IgD-negative memory B cell (primary cell): ENCODE data around the gene GRIN1. TPM values are rescaled to one million over a fixed set of nuclear protein-coding genes. Genes with fewer than 3 reads are reported as not detected.
"Not testable (repeated sequence)": the region's sequence is repeated elsewhere in the genome, so short reads cannot be mapped to it uniquely, and the experiment has no call there.

ENCODE experiments used
- H3K27ac Mint-ChIP-seq, 3 donors: one replicate each; pipeline ENCODE4 v1.8.0; 2020 to 2022; ENCODE audit warnings: mild to moderate bottlenecking in 3 of 3, mixed read lengths in 3 of 3, moderate library complexity in 1 of 3
- H3K27me3 Mint-ChIP-seq: one replicate; pipeline ENCODE4 v1.8.0; 2021; ENCODE audit warnings: mixed read lengths
- H3K36me3 Mint-ChIP-seq: one replicate; pipeline ENCODE4 v1.8.0; 2020; ENCODE audit warnings: mild to moderate bottlenecking, mixed read lengths
- H3K4me1 Mint-ChIP-seq, 3 donors: one replicate each; pipeline ENCODE4 v1.8.0; 2020 to 2022; ENCODE audit warnings: mixed read lengths in 3 of 3, mild to moderate bottlenecking in 1 of 3
- H3K4me3 Mint-ChIP-seq, 4 donors: one replicate each; pipeline ENCODE4 v1.8.0; 2020 to 2022; ENCODE audit warnings: mild to moderate bottlenecking in 4 of 4, mixed read lengths in 4 of 4, moderate library complexity in 3 of 4
- H3K9me3 Mint-ChIP-seq, 3 donors: one replicate each; pipeline ENCODE4 v1.8.0; 2020 to 2021; ENCODE audit warnings: mixed read lengths in 3 of 3, mild to moderate bottlenecking in 1 of 3
- polyA plus RNA-seq: library from polyadenylated mRNA; unstranded; fragments of 300-500 nt; fragmentation: Illumina TruSeq; gene quantifications from one replicate; pipeline ENCODE4 v1.2.3, GENCODE V29; 2021

GRIN1 gene
- polyA plus RNA-seq, 1 donor from 2014 or later, result not detected

GRCh38 chr9:137130176-137130755, 8.7 kb upstream of the GRIN1 start:
- H3K36me3 Mint-ChIP-seq, result peaks cover 3% of the 10 kb centered on the region
- H3K9me3 Mint-ChIP-seq, result no peaks in the 10 kb centered on the region
- H3K27ac Mint-ChIP-seq, result peak overlapping the region in 2 of 3 donors; percentile 31 to 45
- peak overlapping the region; percentile 62 to 91 (median 77) for H3K4me3 Mint-ChIP-seq
- peaks cover 14% of the 10 kb centered on the region for H3K27me3 Mint-ChIP-seq
- H3K4me1 Mint-ChIP-seq, result peaks cover 22 to 25% (median 24%) of the 10 kb centered on the region in 3 donors

GRCh38 chr9:137134191-137134590, 4.8 kb upstream of the GRIN1 start:
- H3K4me3 Mint-ChIP-seq, result no peak overlapping the region
- no peaks in the 10 kb centered on the region for H3K36me3 Mint-ChIP-seq
- H3K27me3 Mint-ChIP-seq, result peaks cover 28% of the 10 kb centered on the region
- H3K27ac Mint-ChIP-seq, result peak overlapping the region in 1 of 3 donors; percentile 42
- H3K9me3 Mint-ChIP-seq, result no peaks in the 10 kb centered on the region
- peaks cover 0 to 4% (median 0%) of the 10 kb centered on the region in 3 donors for H3K4me1 Mint-ChIP-seq

GRCh38 chr9:137135154-137135553, 3.8 kb upstream of the GRIN1 start:
- H3K36me3 Mint-ChIP-seq, H3K4me1 Mint-ChIP-seq, H3K27ac Mint-ChIP-seq, H3K4me3 Mint-ChIP-seq, H3K9me3 Mint-ChIP-seq: not testable (repeated sequence)
- H3K27me3 Mint-ChIP-seq, result peaks cover 29% of the 10 kb centered on the region

GRCh38 chr9:137136261-137136880, 2.6 kb upstream of the GRIN1 start:
- H3K9me3 Mint-ChIP-seq, result peaks cover 0 to 2% (median 2%) of the 10 kb centered on the region in 3 donors
- no peak overlapping the region for H3K27ac Mint-ChIP-seq
- no peaks in the 10 kb centered on the region for H3K36me3 Mint-ChIP-seq
- H3K4me3 Mint-ChIP-seq, result peak overlapping the region in 1 of 4 donors; percentile 74
- peaks cover 0 to 4% (median 1%) of the 10 kb centered on the region in 3 donors for H3K4me1 Mint-ChIP-seq
- H3K27me3 Mint-ChIP-seq, result peaks cover 35% of the 10 kb centered on the region

- Mint-ChIP-seq H3K4me3 (no peak overlapping the region), H3K9me3 (peaks cover 0 to 2% (median 2%) of the 10 kb centered on the region in 3 donors), H3K4me1 (peaks cover 0 to 3% (median 1%) of the 10 kb centered on the region in 3 donors), H3K36me3 (no peaks in the 10 kb centered on the region), H3K27ac (no peak overlapping the region), H3K27me3 (peaks cover 35% of the 10 kb centered on the region)
Measured at GRCh38 chr9:137136881-137137607, 1.9 kb upstream of the GRIN1 start.

GRCh38 chr9:137138058-137138721, 764 bp upstream of the GRIN1 start:
- H3K4me1 Mint-ChIP-seq, result peaks cover 0 to 3% (median 1%) of the 10 kb centered on the region in 3 donors
- no peak overlapping the region for H3K4me3 Mint-ChIP-seq
- H3K27ac Mint-ChIP-seq, result peak overlapping the region in 2 of 3 donors; percentile 62 to 88
- H3K27me3 Mint-ChIP-seq, result peaks cover 38% of the 10 kb centered on the region
- no peaks in the 10 kb centered on the region for H3K36me3 Mint-ChIP-seq
- peaks cover 0 to 2% (median 2%) of the 10 kb centered on the region in 3 donors for H3K9me3 Mint-ChIP-seq

- peaks cover 37% of the 10 kb centered on the region for H3K27me3 Mint-ChIP-seq
- H3K4me3 Mint-ChIP-seq, result no peak overlapping the region
- peaks cover 0 to 3% (median 1%) of the 10 kb centered on the region in 3 donors for H3K4me1 Mint-ChIP-seq
- H3K27ac Mint-ChIP-seq, result peak overlapping the region in 1 of 3 donors; percentile 25
- H3K36me3 Mint-ChIP-seq, result no peaks in the 10 kb centered on the region
- peaks cover 0 to 2% (median 2%) of the 10 kb centered on the region in 3 donors for H3K9me3 Mint-ChIP-seq
Measured at GRCh38 chr9:137139468-137140150, 655 bp downstream of the GRIN1 start.

- no peak overlapping the region for H3K4me3 Mint-ChIP-seq
- H3K9me3 Mint-ChIP-seq, result peaks cover 0 to 2% (median 2%) of the 10 kb centered on the region in 3 donors
- H3K27me3 Mint-ChIP-seq, result peaks cover 34% of the 10 kb centered on the region
- H3K27ac Mint-ChIP-seq, result peak overlapping the region in 1 of 3 donors; percentile 25
- no peaks in the 10 kb centered on the region for H3K36me3 Mint-ChIP-seq
- H3K4me1 Mint-ChIP-seq, result peaks cover 0 to 3% (median 1%) of the 10 kb centered on the region in 3 donors
Measured at GRCh38 chr9:137140151-137141012, 1.4 kb downstream of the GRIN1 start.

GRCh38 chr9:137141050-137141810, 2.3 kb downstream of the GRIN1 start:
- Mint-ChIP-seq H3K4me1 (peaks cover 0 to 1% (median 0%) of the 10 kb centered on the region in 3 donors), H3K36me3 (no peaks in the 10 kb centered on the region), H3K4me3 (no peak overlapping the region), H3K27me3 (peaks cover 28% of the 10 kb centered on the region), H3K9me3 (peaks cover 0 to 2% (median 2%) of the 10 kb centered on the region in 3 donors), H3K27ac (no peak overlapping the region)

GRCh38 chr9:137141976-137142936, 3.3 kb downstream of the GRIN1 start:
- Mint-ChIP-seq H3K36me3 (no peaks in the 10 kb centered on the region), H3K27ac (peak overlapping the region in 1 of 3 donors; percentile 0)

GRCh38 chr9:137143459-137143858, 4.5 kb downstream of the GRIN1 start:
- H3K4me1 Mint-ChIP-seq, result peaks cover 0 to 1% (median 0%) of the 10 kb centered on the region in 3 donors
- H3K27ac Mint-ChIP-seq, result no peak overlapping the region
- H3K4me3 Mint-ChIP-seq, result no peak overlapping the region
- peaks cover 28% of the 10 kb centered on the region for H3K27me3 Mint-ChIP-seq
- H3K36me3 Mint-ChIP-seq, result no peaks in the 10 kb centered on the region
- peaks cover 0 to 2% (median 2%) of the 10 kb centered on the region in 3 donors for H3K9me3 Mint-ChIP-seq

More at GRCh38 chr9:137141976-137142936, 3.3 kb downstream of the GRIN1 start:
- H3K4me3 Mint-ChIP-seq, result no peak overlapping the region
- H3K27me3 Mint-ChIP-seq, result peaks cover 27% of the 10 kb centered on the region
- peaks cover 0 to 2% (median 2%) of the 10 kb centered on the region in 3 donors for H3K9me3 Mint-ChIP-seq
- H3K4me1 Mint-ChIP-seq, result peaks cover 0 to 1% (median 0%) of the 10 kb centered on the region in 3 donors
